T-helper 1 cell treated with Interleukin-12 subunit alpha and Interleukin-12 subunit beta and Interleukin-4 antibody, amounts not matched to agents 30 μg/mL and 1 μg/mL, for 36 hours (primary cell): Measurements from ENCODE around the gene NOSTRIN.
"Not testable (repeated sequence)": the region's sequence is repeated elsewhere in the genome, so short reads cannot be mapped to it uniquely, and the experiment has no call there.

Source experiments
- H3K27ac Mint-ChIP-seq: one replicate; pipeline ENCODE4 v1.8.0; 2021; ENCODE audit warnings: mild to moderate bottlenecking, mixed read lengths
- H3K27me3 Mint-ChIP-seq: one replicate; pipeline ENCODE4 v1.8.0; 2021; ENCODE audit warnings: low read depth, mixed read lengths
- H3K36me3 Mint-ChIP-seq: one replicate; pipeline ENCODE4 v1.8.0; 2021; ENCODE audit warnings: low read depth, mixed read lengths
- H3K4me1 Mint-ChIP-seq: one replicate; pipeline ENCODE4 v1.8.0; 2021; ENCODE audit warnings: low read depth, mixed read lengths
- H3K4me3 Mint-ChIP-seq: one replicate; pipeline ENCODE4 v1.8.0; 2021; ENCODE audit warnings: mild to moderate bottlenecking, moderate library complexity, mixed read lengths
- H3K9me3 Mint-ChIP-seq: one replicate; pipeline ENCODE4 v1.8.0; 2021; ENCODE audit warnings: mixed read lengths

The NOSTRIN gene

DNA sequence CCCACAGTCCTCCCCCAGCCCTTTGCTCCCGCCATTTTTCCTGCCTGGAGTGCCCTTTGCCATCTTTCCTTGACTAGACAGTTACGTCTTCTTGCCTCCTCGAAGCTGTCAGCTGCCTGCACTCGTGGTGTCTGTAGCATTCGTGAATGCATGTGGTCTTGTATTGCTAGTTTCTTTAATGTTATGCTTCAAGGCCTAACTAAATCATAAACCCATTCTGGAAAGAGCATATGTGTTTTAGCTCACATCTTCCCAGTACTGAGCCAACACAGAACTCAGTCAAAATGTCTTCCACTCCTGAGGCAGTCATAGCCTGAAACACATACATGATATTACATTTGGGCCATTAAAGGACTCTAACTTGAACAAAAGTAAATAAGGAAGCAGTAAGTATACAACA lies 52.2 kb downstream of the NOSTRIN start:
- Mint-ChIP-seq H3K4me3 (no peak overlapping the region), H3K27ac (no peak overlapping the region), H3K27me3 (no peaks in the 10 kb centered on the region), H3K9me3 (peaks cover 6% of the 10 kb centered on the region), H3K36me3 (peaks cover 23% of the 10 kb centered on the region), H3K4me1 (no peaks in the 10 kb centered on the region)

DNA sequence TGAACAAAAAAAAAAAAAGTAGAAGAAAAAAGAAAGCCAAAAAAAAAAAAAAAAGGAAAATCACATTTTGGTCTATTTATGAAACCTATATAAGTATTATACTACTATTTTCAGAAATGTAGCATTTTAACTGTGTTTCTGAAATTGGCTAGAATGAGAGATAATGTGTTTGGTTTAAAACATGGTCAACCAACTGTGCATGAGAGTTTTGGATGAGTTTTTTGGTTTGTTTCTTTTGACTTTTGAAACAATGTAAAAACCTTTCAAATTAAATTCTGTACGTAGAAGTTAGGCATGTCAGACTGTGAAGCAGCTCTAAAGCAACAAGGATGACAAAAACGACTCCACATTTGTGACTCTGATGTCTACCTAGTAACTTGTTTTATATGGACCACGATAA lies 53.2 kb downstream of the NOSTRIN start:
- no peaks in the 10 kb centered on the region for H3K4me1 Mint-ChIP-seq
- H3K36me3 Mint-ChIP-seq = peaks cover 23% of the 10 kb centered on the region
- H3K27me3 Mint-ChIP-seq = no peaks in the 10 kb centered on the region
- H3K27ac Mint-ChIP-seq = no peak overlapping the region
- H3K9me3 Mint-ChIP-seq = peaks cover 6% of the 10 kb centered on the region
- no peak overlapping the region for H3K4me3 Mint-ChIP-seq

DNA sequence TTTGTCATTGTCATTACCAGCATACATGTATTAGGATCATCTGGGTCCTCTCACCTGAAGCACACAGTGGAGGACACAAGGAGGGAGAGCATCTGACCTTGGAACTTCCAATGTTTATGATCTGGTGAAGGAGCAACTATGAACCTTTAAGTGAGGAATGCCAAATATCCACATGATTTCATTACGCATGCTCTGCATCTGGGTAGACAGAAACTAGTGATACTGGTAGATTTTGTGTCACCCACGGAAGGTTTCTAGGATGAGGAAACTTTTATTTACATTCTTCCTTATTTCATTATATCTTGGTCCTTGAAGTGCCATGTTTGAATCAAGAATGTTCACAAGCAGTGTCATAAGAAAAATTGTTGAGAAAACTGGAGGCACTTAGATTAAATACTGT lies 55.7 kb downstream of the NOSTRIN start:
- Mint-ChIP-seq H3K9me3 (peaks cover 6% of the 10 kb centered on the region), H3K27me3 (no peaks in the 10 kb centered on the region), H3K4me1 (no peaks in the 10 kb centered on the region), H3K4me3 (no peak overlapping the region), H3K36me3 (peaks cover 17% of the 10 kb centered on the region), H3K27ac (no peak overlapping the region)

DNA sequence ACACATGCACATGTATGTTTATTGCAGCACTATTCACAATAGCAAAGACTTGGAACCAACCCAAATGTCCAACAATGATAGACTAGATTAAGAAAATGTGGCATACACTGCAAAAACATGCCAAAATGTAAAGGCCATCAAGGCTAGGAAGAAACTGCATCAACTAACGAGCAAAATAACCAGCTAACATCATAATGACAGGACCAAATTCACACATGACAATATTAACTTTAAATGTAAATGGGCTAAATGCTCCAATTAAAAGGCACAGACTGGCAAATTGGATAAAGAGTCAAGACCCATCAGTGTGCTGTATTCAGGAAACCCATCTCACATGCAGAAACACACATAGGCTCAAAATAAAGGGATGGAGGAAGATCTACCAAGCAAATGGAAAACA lies 64.7 kb downstream of the NOSTRIN start:
- not testable (repeated sequence) for H3K27ac Mint-ChIP-seq, H3K27me3 Mint-ChIP-seq, H3K4me3 Mint-ChIP-seq, H3K4me1 Mint-ChIP-seq
- H3K36me3 Mint-ChIP-seq = peaks cover 54% of the 10 kb centered on the region
- peaks cover 12% of the 10 kb centered on the region for H3K9me3 Mint-ChIP-seq

DNA sequence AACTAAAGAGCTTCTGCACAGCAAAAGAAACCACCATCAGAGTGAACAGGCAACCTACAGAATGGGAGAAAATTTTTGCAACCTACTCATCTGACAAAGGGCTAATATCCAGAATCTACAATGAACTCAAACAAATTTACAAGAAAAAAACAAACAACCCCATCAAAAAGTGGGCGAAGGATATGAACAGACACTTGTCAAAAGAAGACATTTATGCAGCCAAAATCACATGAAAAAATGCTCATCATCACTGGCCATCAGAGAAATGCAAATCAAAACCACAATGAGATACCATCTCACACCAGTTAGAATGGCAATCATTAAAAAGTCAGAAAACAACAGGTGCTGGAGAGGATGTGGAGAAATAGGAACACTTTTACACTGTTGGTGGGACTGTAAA lies 67.9 kb downstream of the NOSTRIN start:
- not testable (repeated sequence) for H3K4me1 Mint-ChIP-seq, H3K27me3 Mint-ChIP-seq, H3K27ac Mint-ChIP-seq, H3K4me3 Mint-ChIP-seq
- Mint-ChIP-seq H3K36me3 (peaks cover 48% of the 10 kb centered on the region), H3K9me3 (peaks cover 12% of the 10 kb centered on the region)

DNA sequence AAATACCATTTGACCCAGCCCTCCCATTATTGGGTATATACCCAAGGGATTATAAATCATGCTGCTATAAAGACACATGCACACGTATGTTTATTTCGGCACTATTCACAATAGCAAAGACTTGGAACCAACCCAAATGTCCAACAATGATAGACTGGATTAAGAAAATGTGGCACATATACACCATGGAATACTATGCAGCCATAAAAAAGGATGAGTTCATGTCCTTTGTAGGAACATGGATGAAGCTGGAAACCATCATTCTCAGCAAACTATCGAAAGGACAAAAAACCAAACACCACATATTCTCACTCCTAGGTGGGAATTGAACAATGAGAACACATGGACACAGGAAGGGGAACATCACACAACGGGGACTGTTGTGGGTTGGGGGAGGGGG lies 68.4 kb downstream of the NOSTRIN start:
- Mint-ChIP-seq H3K9me3 (peaks cover 12% of the 10 kb centered on the region), H3K36me3 (peaks cover 46% of the 10 kb centered on the region)
- H3K4me3 Mint-ChIP-seq, H3K27ac Mint-ChIP-seq, H3K4me1 Mint-ChIP-seq, H3K27me3 Mint-ChIP-seq: not testable (repeated sequence)

DNA sequence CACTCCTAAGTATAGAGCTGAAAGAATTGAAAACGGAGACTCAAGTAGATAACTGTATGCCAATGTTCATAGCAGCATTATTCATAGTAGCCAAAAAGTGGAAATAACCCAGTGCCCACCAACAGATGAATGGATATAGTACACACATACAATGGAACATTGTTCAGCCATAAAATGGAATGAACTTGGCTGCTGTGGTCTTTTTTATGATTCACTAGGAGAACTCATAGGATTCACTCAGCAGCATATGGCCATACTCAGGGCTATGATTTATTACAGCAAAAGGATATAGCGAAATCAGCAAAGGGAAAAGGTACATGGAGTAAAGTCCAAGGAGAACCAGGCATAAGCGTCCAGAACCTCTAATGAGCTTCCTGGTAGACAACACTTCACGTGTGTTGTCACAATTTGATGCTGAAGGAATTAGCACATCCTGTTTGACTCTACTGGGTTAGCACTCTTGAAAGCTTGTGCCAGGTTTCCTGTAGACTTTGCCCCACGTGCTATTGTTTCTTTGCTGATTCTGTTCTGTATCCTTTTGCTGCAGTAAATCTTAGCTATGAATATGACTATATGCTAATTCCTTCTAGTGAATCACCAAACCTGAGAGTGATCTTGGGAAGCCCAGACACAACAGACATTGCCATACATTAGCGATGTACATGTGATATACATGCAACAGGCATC lies 72.1 kb downstream of the NOSTRIN start:
- peaks cover 28% of the 10 kb centered on the region for H3K36me3 Mint-ChIP-seq
- H3K9me3 Mint-ChIP-seq = peaks cover 4% of the 10 kb centered on the region
- H3K27me3 Mint-ChIP-seq = no peaks in the 10 kb centered on the region
- peaks cover 3% of the 10 kb centered on the region for H3K4me1 Mint-ChIP-seq
- H3K4me3 Mint-ChIP-seq = no peak overlapping the region
- H3K27ac Mint-ChIP-seq = no peak overlapping the region

DNA sequence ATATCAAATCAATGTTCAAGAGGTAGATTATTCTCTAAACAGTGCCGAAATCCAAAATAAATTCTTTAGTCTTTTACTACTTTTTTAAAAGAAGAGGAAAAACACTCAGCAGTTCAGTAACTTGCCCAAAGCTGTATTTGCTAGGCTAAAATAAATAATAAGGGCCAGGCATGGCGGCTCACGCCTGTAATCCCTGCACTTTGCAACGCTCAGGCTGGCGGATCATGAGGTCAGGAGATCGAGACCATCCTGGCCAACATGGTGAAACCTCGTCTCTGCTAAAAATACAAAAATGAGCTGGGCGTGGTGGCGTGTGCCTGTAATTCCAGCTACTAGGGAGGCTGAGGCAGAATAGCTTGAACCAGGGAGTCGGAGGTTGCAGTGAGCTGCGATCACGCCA lies 79.7 kb downstream of the NOSTRIN start:
- not testable (repeated sequence) for H3K9me3 Mint-ChIP-seq, H3K4me3 Mint-ChIP-seq, H3K27ac Mint-ChIP-seq, H3K27me3 Mint-ChIP-seq
- Mint-ChIP-seq H3K36me3 (peaks cover 33% of the 10 kb centered on the region), H3K4me1 (peaks cover 25% of the 10 kb centered on the region)

DNA sequence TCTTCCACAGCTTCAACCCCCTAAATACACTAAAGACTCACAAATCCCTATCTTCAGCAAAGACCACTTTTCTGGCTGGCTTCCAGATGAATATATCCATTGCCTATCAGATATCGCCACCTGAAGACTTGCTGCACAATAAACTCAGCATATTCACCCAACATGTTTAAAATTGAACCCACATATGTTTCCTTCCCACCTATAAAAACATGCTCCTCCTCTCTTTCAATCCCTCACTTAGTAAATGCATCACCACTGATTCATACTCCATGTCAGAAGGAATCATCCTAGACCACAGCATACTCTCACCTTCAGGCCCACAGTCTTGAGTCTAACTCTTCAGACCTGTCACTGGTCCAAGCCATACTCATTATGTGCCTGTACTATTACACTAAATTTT lies 82.5 kb downstream of the NOSTRIN start:
- peaks cover 30% of the 10 kb centered on the region for H3K4me1 Mint-ChIP-seq
- no peaks in the 10 kb centered on the region for H3K27me3 Mint-ChIP-seq
- no peaks in the 10 kb centered on the region for H3K9me3 Mint-ChIP-seq
- H3K27ac Mint-ChIP-seq = no peak overlapping the region
- peaks cover 39% of the 10 kb centered on the region for H3K36me3 Mint-ChIP-seq
- H3K4me3 Mint-ChIP-seq = no peak overlapping the region

DNA sequence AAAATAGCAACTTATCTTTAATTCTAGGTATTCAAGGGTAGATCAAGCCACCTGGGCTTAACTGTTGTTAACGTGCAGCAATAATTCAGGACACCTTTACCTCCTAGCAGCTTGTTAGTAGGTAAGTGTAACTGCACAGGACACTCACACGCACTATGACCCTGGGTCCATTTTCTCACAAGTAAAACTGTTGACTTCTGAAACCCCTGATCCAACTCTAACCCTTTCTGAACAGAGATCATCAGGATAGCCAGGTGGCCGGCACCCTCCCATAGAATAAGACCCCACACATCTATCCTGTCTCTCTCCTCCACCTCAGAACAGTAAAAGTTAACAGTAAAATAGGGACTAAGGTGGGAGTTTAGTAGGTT lies 87.2 kb downstream of the NOSTRIN start:
- H3K27ac Mint-ChIP-seq = peak overlapping the region; percentile 94
- H3K4me3 Mint-ChIP-seq = peak overlapping the region; percentile 99
- H3K4me1 Mint-ChIP-seq = peaks cover 24% of the 10 kb centered on the region
- H3K9me3 Mint-ChIP-seq = no peaks in the 10 kb centered on the region
- peaks cover 25% of the 10 kb centered on the region for H3K27me3 Mint-ChIP-seq
- H3K36me3 Mint-ChIP-seq = peaks cover 24% of the 10 kb centered on the region

DNA sequence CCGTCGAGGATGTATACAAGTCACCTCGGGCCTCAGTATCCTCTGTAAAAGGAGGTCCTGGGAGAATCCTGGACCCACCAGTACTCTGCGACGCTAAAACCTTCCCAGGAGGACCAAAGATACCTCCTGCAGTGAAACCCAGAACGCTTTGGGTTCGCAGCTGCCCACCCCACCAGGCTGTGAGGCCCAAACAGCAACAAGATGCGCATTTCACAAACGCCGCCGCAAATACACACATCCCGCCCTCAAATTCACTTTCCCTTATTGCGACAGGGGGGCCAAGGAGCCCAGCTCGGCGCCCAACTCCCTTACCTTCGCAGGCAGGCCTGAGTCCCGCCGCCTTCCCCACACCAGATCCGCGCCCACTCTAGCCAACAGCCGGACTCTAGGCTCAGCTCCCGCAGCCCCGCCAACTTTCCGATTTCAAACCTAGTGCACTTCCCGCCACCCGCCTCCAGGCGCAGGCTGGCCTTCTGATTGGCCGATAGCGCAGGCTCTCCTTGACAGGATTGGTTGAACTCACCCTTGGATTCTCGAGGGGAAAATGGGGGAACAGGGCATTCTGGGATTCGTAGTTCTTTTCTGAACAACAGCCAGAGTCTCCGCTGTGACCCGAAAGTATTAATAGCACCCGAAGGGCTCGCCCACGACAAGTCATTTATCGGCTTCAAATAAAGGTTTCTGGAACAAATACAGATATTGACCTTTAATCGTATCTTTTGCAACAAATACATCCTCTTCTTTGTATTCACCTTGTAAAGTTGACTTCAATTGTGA lies 87.8 kb downstream of the NOSTRIN start, which contains the start of gene SPC25:
Gene SPC25 (minus strand): TSS at position 425 of the 777 bp plus-strand sequence. CDS start 911 bp downstream, outside the sequence.
- Mint-ChIP-seq H3K27ac (peak within 1 kb of the TSS; percentile 94), H3K9me3 (no peaks in the 10 kb centered on the region), H3K27me3 (peaks cover 31% of the 10 kb centered on the region), H3K36me3 (peaks cover 19% of the 10 kb centered on the region), H3K4me3 (peak within 1 kb of the TSS; percentile 99), H3K4me1 (peaks cover 20% of the 10 kb centered on the region)

DNA sequence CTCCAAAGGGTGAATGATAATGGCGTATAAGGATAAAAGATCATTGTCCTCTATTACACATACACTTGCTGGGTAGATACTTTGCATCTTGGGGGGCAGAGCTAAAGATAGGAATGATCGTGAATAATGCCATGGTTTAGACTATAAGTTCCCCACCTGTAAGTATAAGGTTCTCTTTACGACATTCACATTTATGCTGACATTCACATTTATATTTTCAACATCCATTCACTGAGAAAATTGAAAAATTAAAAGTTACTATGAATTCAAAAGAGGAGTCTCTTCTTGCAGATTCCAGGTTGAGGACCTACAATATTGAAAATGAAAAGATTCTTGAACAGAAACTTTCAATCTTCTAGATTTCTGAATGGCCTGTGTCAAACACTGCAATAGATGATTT lies 89.9 kb downstream of the NOSTRIN start:
- no peaks in the 10 kb centered on the region for H3K9me3 Mint-ChIP-seq
- H3K4me3 Mint-ChIP-seq = no peak overlapping the region

DNA sequence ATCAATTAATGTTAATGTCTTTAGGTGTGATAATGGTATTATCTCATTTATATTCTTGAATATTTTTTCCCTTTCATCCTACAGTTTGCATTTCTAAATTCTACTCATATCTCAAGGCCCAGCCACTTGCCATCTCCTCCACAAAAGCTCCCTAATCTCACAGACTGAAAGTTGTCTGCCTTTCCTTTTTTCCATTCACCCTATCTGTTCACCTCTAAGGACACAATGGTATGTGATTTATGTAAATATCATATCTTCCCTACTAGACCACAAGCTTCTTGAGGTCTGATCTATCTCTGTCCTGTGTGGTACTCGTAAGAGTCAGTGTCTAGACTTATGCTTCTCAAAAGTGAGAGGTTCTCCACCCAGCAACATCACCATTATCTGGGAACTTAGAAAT lies 91.7 kb downstream of the NOSTRIN start:
- Mint-ChIP-seq H3K27me3 (peaks cover 48% of the 10 kb centered on the region), H3K9me3 (no peaks in the 10 kb centered on the region), H3K4me3 (no peak overlapping the region), H3K27ac (no peak overlapping the region), H3K36me3 (peaks cover 2% of the 10 kb centered on the region), H3K4me1 (peaks cover 9% of the 10 kb centered on the region)

More for the DNA sequence above, 89.9 kb downstream of the NOSTRIN start:
- Mint-ChIP-seq H3K27me3 (peaks cover 46% of the 10 kb centered on the region), H3K4me1 (peaks cover 13% of the 10 kb centered on the region), H3K36me3 (peaks cover 11% of the 10 kb centered on the region), H3K27ac (no peak overlapping the region)

DNA sequence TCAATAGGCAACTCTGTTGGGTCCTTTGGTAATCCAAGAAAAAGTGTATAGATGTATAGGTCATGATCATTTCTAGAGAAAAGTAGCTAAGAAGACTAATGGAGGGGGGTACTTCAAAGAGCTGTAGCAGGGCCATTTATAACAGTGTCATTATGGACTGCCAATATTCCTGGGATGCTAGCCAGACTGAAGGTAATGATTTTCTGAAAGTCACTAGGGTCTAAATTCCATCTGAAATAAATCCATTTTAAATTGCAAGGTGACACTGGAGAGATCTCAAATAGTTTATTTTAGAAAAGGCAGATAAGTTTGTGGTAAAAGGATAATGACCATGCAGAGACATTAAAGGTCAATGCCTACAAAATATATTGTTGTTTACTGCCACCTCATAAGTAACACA lies 92.3 kb downstream of the NOSTRIN start:
- Mint-ChIP-seq H3K27me3 (peaks cover 55% of the 10 kb centered on the region), H3K36me3 (peaks cover 1% of the 10 kb centered on the region), H3K9me3 (no peaks in the 10 kb centered on the region), H3K27ac (no peak overlapping the region), H3K4me1 (peaks cover 8% of the 10 kb centered on the region), H3K4me3 (no peak overlapping the region)

DNA sequence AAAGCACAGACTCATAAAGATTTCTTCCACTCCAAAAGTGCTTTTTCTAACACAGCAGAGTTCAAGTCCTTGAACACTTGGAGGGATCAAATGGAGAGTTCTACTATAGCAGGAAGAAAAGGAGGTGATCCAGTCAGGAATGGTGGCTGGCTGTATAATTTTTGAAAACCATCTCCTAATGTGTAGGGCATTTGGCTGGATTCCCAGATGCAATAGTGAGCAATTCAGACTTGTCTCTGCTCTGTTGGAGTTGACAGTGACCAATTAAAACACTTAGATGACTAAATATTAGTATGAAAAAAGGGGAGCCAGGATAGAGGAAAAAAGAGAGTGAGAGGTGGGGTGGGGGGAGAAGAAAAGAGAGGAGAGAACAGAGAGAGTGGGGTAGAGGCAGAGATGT lies 93.3 kb downstream of the NOSTRIN start:
- peaks cover 1% of the 10 kb centered on the region for H3K4me1 Mint-ChIP-seq
- H3K27me3 Mint-ChIP-seq = peaks cover 65% of the 10 kb centered on the region
- H3K27ac Mint-ChIP-seq = no peak overlapping the region
- no peaks in the 10 kb centered on the region for H3K9me3 Mint-ChIP-seq
- H3K4me3 Mint-ChIP-seq = no peak overlapping the region
- no peaks in the 10 kb centered on the region for H3K36me3 Mint-ChIP-seq
